Measurements from ENCODE around the gene ARID3C.
A peak's percentile ranks its signal among the peaks of the same experiment; 100 is the strongest.

The ARID3C gene

GRCh38 chr9:34637356-34638137 is 8.7 kb upstream of the ARID3C start, which contains the start of gene SIGMAR1 (continued):
- TF ChIP-seq PBX3 (CRISPR knock-in tag; IDR thresholded peaks at IDR 0.05) = peak; percentile 54; the same call in 1 of the 2 replicates
- no peak for TF ChIP-seq ZNF202 (tag by site-specific recombination; IDR thresholded peaks at IDR 0.05; ENCODE audit: borderline replicate concordance)
- no peak for TF ChIP-seq ZBTB10 (tag by site-specific recombination; IDR thresholded peaks at IDR 0.05)
- no peak for TF ChIP-seq ZBTB48 (tag by site-specific recombination; IDR thresholded peaks at IDR 0.05)
- TF ChIP-seq ZNF513 (tag by site-specific recombination; IDR thresholded peaks at IDR 0.05) = no peak; the same call in 1 of the 2 replicates
- TF ChIP-seq ZNF423 (tag by site-specific recombination; IDR thresholded peaks at IDR 0.05) = no peak
- peak; percentile 78; the same call in 1 of the 2 replicates for TF ChIP-seq PRDM2 (tag by site-specific recombination; IDR thresholded peaks at IDR 0.05; ENCODE audit: borderline replicate concordance)
- no peak for TF ChIP-seq ZNF488 (tag by site-specific recombination; IDR thresholded peaks at IDR 0.05)
- 0 out of 2 replicates have a peak, but pooled peaks have one; percentile 33 for TF ChIP-seq ZXDB (tag by site-specific recombination; IDR thresholded peaks at IDR 0.05)
- no peak for TF ChIP-seq ZNF18 (tag by site-specific recombination; IDR thresholded peaks at IDR 0.05)
- no peak for TF ChIP-seq FEZF1 (tag by site-specific recombination; IDR thresholded peaks at IDR 0.05)
- TF ChIP-seq SP2 (tag by site-specific recombination; IDR thresholded peaks at IDR 0.05) = peak; percentile 89
- peak; percentile 44; the same call in 1 of the 2 replicates for TF ChIP-seq ZNF2 (tag by site-specific recombination; IDR thresholded peaks at IDR 0.05)
- 0 out of 2 replicates have a peak, but pooled peaks have one; percentile 48 for TF ChIP-seq ZNF501 (tag by site-specific recombination; IDR thresholded peaks at IDR 0.05)
- TF ChIP-seq KLF1 (tag by site-specific recombination; IDR thresholded peaks at IDR 0.05) = peak; percentile 91
- 0 out of 2 replicates have a peak, but pooled peaks have one; percentile 86 for TF ChIP-seq HOXC10 (CRISPR knock-in tag; IDR thresholded peaks at IDR 0.05)
- no peak for TF ChIP-seq ZNF658 (tag by site-specific recombination; IDR thresholded peaks at IDR 0.05)
- TF ChIP-seq ZNF16 (tag by site-specific recombination; IDR thresholded peaks at IDR 0.05; ENCODE audit: low read depth) = no peak
- no peak for TF ChIP-seq ZNF169 (tag by site-specific recombination; IDR thresholded peaks at IDR 0.05)
- TF ChIP-seq ZNF433 (tag by site-specific recombination; IDR thresholded peaks at IDR 0.05; ENCODE audit: low read depth) = no peak
- peak; percentile 99 for TF ChIP-seq PRDM10 (tag by site-specific recombination; IDR thresholded peaks at IDR 0.05)
